ENCODE data around the gene HADHB.
"Not testable (repeated sequence)": the region's sequence is repeated elsewhere in the genome, so short reads cannot be mapped to it uniquely, and the experiment has no call there.

HADHB gene

DNA sequence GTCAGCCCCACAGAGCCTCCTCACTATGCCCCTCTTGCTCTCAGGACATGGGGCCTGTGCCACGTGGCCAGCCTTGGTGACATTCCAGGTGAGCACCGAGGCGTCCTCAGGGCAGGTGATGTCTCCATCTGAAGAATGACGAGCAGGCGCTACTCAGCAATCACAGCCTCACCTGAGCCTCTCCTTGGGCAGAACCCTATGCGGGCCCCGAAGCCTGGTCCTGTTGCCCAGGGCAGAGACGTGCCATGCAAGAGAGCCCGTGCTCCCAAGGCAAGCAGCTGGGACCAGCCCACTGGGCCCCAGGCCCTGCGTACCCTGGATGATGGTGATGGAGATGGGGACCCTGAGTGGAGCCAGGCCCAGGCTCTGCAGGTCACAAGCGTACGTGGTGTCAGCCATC is 68.7 kb downstream of the HADHB start:
- no peak for DNase-seq (ENCODE audit: low read depth)
- TF ChIP-seq, protein P1, sequence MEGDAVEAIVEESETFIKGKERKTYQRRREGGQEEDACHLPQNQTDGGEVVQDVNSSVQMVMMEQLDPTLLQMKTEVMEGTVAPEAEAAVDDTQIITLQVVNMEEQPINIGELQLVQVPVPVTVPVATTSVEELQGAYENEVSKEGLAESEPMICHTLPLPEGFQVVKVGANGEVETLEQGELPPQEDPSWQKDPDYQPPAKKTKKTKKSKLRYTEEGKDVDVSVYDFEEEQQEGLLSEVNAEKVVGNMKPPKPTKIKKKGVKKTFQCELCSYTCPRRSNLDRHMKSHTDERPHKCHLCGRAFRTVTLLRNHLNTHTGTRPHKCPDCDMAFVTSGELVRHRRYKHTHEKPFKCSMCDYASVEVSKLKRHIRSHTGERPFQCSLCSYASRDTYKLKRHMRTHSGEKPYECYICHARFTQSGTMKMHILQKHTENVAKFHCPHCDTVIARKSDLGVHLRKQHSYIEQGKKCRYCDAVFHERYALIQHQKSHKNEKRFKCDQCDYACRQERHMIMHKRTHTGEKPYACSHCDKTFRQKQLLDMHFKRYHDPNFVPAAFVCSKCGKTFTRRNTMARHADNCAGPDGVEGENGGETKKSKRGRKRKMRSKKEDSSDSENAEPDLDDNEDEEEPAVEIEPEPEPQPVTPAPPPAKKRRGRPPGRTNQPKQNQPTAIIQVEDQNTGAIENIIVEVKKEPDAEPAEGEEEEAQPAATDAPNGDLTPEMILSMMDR (IDR thresholded peaks at IDR 0.05; ENCODE audit: low read length, missing control alignments), result no peak
- no peak overlapping the region for H3K4me3 ChIP-seq (replicated peaks; ENCODE audit: low read depth, low read length)

DNA sequence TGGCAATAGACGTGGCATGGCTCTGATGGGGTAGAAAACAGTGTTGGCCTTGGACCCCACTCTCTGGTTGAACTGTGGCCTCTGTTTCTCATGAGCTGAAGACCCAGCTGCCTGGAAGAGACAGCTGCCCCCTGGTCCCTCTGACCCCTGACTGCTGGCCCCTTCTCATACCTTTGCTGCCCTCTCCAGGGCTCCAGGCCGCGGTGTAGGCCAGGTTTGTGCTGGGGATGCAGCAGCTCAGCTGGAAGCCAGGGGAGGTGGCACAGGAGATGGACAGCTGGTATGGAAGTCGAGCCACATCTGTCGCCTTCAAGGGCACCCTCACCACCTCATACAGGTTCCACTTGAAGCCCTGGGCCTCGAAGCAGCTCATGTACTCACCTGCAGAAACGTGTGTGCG is 69.5 kb downstream of the HADHB start:
- TF ChIP-seq, protein P1 (IDR thresholded peaks at IDR 0.05; ENCODE audit: low read length, missing control alignments), result no peak
- DNase-seq (ENCODE audit: low read depth), result no peak
- no peak overlapping the region for H3K4me3 ChIP-seq (replicated peaks; ENCODE audit: low read depth, low read length)

GRCh38 chr2:26316041-26316440 is 71.3 kb downstream of the HADHB start:
- TF ChIP-seq, protein P1 (IDR thresholded peaks at IDR 0.05; ENCODE audit: low read length, missing control alignments), result peak; percentile 34
- H3K4me3 ChIP-seq (replicated peaks; ENCODE audit: low read depth, low read length), result no peak overlapping the region

DNA sequence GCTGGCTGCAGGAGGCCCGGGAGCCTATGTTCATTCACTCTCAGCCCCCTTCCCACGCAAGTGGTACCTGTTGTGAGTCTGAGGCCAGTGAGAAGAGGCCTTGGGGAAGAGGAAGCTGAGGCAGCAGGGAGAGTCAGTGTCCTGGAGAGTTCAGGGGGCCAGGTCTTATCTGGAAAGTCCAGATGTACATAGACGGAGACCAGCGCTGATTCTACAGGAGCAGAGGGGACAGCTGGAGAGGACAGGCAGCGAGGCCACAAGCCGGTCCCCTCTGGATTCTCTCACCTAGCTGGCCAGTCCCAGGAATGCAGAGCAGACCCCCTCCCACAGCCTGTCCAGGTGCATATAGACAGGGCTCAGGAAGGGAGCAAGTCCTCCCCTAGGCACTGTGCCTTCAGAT is 72.1 kb downstream of the HADHB start:
- no peak for DNase-seq (ENCODE audit: low read depth)
- TF ChIP-seq, protein P1 (IDR thresholded peaks at IDR 0.05; ENCODE audit: low read length, missing control alignments), result no peak
- no peak overlapping the region for H3K4me3 ChIP-seq (replicated peaks; ENCODE audit: low read depth, low read length)

More at GRCh38 chr2:26316041-26316440, 71.3 kb downstream of the HADHB start:
- no peak for DNase-seq (ENCODE audit: low read depth)

DNA sequence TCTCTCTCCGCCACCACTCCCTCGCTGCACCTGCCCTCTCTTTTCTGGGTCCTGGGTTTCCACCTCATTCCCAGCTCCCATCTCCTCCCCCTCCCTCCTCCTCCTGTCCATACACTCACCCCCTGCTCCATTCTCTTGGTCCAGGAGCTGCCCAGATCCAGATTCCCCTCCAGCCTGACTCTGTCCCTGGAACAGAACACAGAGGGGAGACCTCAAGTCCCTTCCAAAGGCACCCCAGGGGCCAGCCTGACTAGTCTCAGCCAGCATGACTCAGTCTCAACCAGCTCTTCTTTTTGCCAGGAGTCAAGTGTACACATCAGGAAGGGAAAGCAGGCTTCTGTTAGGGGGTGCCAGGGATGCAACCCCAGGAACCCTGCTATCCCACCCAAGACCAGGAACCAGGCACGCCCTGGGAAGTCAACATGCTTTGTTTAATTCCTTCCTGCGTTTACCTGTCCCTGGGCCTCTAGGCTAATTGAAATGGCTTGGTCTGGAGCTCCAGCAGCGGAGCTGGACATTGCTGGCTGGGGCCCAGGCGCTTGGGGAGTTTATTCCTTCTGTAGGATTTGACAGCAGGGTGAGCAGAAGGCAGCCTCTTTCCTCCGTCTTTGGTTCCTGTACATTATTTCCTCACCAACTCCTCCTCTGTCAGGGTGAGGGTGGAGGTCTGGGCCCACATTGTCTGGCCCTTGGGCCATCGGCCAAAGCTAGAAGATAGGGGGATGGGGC is 72.8 kb downstream of the HADHB start:
- DNase-seq (ENCODE audit: low read depth), result no peak
- TF ChIP-seq, protein P1 (IDR thresholded peaks at IDR 0.05; ENCODE audit: low read length, missing control alignments), result no peak
- no peak overlapping the region for H3K4me3 ChIP-seq (replicated peaks; ENCODE audit: low read depth, low read length)

DNA sequence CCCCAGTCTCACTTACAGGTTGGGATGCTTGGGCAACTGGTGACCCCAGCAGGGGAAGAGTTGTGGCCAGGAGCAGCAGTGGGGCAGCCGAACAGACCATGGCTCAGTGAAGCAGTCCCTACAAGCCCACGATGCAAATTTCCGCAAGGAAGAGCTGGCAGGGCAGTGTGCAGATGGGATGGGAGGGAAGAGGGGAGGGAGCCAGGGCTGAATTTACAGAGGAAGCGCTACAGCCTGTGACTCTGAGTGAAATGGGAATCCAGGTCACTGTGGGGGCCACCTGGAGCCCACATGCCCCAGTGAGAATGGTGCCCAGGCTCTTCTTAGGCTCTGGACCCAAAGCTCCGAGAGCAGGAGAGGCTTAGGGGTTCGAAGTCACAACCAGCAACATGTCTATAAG is 74.2 kb downstream of the HADHB start:
- TF ChIP-seq, protein P1 (IDR thresholded peaks at IDR 0.05; ENCODE audit: low read length, missing control alignments), result no peak
- DNase-seq (ENCODE audit: low read depth), result no peak
- H3K4me3 ChIP-seq (replicated peaks; ENCODE audit: low read depth, low read length), result no peak overlapping the region

GRCh38 chr2:26324479-26324878 is 79.7 kb downstream of the HADHB start:
- H3K4me3 ChIP-seq (replicated peaks; ENCODE audit: low read depth, low read length), result not testable (repeated sequence)

More at GRCh38 chr2:26324479-26324878, 79.7 kb downstream of the HADHB start:
- DNase-seq (ENCODE audit: low read depth), result not testable (repeated sequence)

All from fibroblast of pulmonary artery (primary cell).